ENCODE data around the gene PHACTR3.

The PHACTR3 gene

GRCh38 chr20:59738851-59739250, 134.5 kb downstream of the PHACTR3 start:
- no peak for DNase-seq

DNA sequence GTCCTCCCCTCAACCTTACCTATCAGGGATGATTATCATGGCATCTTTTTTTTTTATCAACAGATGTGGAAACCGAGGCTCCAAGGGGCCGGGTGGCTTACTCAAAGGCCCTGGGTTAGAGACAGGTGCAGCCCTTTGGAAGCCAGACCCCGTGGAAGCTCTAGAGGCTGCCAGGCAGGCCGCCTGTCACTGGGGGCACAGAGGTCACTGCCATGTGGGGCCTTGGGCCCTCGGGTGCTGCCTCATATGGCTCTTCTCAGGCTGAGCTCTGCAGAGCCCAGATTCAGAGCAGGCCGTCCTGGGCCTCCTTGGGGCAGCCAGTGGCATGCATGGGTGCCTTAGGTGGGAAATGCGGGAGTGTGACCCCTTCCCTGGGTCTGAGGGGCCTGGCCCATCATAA, 136.3 kb downstream of the PHACTR3 start:
- DNase-seq: no peak

GRCh38 chr20:59741073-59741472, 136.7 kb downstream of the PHACTR3 start:
- DNase-seq: no peak

DNA sequence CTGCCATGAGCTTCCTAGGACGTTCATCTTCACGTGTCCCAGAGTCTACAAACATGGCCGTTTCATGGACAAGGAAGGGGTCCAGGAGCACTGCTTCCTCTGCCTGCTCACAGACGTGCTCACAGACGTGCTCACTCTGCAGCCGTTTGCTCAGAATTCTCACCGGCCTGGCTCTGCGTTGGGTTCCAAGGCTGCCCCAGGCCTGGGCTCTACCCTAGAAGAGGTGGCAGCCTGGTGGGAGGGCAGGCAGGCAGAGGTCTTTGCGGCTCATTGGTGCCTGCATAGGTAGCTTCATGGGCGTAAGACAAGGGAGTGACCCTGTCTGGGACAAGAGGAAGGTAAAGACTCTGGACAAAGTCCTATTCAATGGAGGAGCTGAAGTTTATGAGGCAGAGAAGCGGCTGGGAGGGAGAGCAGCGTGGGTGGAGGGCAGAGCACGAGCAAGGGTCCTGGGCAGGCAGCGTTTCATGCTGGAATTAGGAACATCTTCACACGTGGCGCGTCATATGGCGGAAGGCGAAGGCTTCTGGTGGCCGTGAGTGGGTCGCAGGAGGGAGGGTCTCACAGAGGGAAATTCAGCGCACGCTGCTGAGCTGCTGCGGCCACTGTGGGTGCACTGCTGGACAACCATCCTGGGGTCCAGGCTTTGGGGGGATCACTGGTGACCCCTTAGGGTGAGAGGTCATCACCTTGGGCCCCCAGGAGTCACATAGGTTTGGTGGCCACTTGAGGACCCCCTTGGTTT, 138.2 kb downstream of the PHACTR3 start:
- DNase-seq: no peak

DNA sequence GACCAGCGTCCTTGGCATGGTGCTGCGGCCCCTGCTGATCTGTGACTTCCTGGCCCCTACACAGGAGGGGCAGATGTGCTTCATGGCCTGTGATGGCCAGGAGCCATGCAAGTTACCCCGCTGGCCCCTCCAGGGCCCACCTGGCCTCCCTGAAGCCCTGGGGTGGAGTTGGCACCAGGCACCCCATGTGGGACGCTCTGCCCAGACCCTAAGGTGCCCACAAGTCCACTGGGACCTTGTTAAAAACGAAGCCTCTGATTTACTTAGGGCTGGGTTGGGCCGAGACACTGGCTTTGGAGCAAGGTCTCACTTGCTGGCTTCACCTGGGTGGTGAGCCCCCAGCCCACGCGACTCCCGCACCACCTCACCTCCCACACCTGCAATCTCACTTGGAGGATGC, 139.0 kb downstream of the PHACTR3 start:
- no peak for DNase-seq

GRCh38 chr20:59743767-59744485, 139.6 kb downstream of the PHACTR3 start:
- peak; percentile 36 for DNase-seq

DNA sequence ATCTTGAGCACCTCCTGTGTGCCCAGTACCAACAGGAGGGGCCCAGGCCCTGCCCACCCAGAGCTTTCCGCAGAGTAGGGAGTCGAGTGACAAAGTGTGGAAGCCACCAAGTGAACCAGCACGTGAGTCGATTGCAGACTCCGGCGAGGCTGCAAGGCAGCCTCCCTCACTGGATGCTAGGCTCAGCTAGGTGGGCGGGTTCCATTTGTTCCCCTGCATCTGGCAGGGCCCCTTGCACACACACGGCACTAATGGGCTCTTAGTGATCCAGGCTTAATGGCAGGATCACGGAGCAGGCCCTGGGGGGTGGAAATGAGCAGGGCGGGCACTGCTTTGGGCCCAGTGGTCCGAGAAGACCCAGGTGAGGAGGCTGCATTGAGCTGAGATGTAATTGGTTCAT, 140.4 kb downstream of the PHACTR3 start:
- DNase-seq: no peak

GRCh38 chr20:59745201-59745600, 140.9 kb downstream of the PHACTR3 start:
- no peak for DNase-seq

DNA sequence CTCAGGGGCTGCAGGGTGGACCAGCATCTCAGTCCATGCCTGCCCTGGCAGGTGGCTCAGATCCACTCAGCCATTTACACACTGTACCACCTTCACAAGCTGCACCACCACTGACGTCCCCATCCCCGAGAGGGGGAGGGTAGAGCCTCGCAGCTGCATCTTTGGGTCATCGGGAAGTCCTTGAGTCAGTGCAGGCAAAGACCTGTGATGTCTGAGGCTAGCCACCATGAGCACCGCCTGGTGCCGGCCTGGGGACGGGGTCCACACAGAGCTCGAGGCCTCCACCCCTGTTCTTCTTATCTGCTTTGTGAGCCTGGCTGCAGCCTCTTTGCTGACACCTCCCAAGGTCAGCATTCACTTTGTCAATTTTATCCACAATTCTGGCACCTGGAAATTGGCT, 141.4 kb downstream of the PHACTR3 start:
- no peak for DNase-seq

GRCh38 chr20:59746155-59746554, 141.8 kb downstream of the PHACTR3 start:
- no peak for DNase-seq

DNA sequence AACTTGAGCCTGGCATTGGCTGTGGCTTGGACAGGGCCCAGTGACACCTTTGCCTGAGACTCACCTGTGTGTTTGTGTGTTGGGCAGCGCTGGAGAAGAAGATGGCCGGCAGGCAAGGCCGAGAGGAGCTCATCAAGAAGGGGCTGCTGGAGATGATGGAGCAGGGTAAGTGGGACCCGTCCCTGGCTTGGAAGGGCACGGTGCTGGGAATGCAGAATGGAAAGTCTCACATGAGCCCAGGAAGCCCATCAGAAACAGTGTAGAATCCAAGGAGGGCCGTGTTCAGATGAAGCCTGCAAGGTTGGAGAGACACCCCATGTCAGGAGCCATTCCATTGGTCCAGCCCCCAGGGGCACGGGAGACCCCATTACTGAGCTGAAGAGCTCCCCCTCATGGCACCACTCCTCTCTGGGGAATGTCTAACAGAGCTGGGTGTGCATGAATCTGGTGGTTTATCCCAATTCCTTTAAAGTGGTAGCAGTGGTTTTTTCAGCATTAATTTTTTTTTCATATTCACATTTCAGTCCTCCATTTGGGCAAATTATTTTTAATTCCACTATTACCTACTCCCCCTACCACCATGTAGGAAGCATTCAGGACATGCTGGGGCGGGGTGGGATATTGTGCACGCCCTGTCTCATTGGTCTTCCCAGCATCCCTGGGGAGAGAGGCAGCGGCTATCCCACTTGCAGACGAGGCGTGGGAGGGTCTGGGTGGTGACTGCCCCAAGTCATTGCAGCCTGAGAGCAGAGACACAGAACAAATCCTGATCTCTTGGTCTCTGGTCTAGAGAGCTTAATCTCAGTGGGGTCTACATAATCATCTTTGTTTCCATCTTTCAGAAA, 143.6 kb downstream of the PHACTR3 start:
- DNase-seq: no peak

- no peak for DNase-seq
Measured at GRCh38 chr20:59748619-59749191, 144.4 kb downstream of the PHACTR3 start.

DNA sequence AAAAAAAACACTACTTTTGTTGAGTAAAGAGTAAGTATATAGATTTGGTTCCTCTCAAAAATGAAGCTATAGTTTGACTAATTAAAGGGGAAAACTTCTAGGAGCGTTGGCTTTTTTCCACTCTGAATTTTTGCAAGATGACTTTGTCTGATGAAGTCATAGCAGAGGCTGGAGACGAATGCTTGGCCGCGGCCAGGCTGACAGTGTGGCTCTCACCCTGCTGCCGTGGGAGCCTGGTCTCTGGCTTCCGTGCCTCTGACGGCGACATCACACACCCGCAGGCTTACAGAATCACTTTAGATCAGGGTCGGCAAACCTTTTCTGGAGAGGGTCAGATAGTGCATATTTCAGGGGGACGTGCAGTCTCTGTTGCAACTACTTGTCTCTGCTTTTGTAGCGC, 145.0 kb downstream of the PHACTR3 start:
- DNase-seq: no peak

DNA sequence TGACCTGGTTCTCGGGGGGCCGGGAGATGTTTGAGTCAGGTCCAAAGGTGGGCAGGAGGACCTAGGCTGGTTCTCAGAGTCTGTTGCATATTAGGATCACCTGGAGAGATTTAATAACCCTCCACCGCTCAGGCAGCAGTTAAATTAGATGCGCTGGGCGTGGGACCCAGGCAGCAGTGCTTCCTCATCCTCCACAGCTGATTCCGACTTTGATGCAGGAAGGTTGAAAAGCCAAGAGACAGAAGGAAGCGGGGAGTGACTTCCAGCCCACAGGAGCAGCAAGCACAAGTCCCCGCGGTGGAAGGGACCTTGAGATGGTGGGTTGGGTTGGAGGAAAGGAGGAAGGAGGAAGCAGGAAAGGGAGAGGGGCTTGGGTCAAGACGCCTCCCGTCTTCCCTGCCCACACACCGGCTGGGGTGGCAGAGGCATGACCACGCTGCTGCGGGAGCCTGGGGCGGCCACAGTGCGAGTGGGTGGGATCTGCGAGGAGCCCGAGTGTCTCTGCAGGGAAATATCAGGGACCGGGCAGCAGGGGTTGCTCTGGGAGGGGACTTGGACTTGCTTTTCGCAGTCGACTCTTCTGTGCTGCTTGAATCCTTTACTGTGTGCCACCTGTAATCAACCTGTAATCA, 146.0 kb downstream of the PHACTR3 start:
- no peak for DNase-seq

- DNase-seq: peak; percentile 58
Measured at GRCh38 chr20:59751075-59751711, 146.9 kb downstream of the PHACTR3 start.

GRCh38 chr20:59752101-59752586, 147.8 kb downstream of the PHACTR3 start:
- peak; percentile 25 for DNase-seq

- DNase-seq: no peak
Measured at GRCh38 chr20:59752704-59753460, 148.5 kb downstream of the PHACTR3 start.

DNA sequence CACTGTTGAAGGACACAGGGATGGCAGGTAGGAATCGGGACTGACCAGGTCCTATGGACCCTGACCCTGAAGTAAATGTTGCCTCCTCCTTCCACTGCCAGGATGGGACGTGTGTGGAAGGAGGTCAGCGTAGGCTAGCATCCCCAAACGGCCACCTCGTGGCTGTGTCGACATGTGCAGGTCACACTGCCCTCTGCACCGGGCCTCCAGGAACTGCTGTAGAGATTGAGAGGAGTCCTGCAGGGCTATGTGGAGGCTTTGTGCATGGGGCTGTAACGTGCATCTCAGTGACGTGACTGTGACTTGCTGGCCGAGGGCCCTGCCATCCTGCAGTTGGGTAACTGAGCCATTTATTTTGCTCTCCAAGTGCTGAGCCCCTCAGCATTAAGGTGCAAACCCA, 149.5 kb downstream of the PHACTR3 start:
- no peak for DNase-seq

DNA sequence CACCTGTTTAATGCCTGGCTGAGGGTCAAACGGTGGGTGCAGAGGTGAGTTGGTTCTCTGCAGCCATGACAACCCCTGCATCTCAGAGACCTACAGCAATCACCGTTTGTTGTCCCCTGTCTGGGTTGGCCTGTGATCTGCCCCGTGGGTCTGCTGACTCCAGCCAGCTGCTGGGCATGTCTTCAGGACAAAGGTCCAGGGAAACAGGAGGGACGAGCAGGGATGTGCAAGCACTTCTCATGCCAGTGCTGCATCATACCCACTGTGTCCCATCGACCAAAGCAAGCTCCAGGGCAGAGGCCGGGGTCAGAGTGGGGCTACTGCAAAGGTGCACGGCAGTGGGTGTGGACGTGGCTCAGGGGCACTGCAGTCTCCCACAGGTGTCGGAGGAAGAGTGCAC, 150.2 kb downstream of the PHACTR3 start:
- DNase-seq: no peak

GRCh38 chr20:59756241-59756640, 151.9 kb downstream of the PHACTR3 start:
- DNase-seq: no peak

DNA sequence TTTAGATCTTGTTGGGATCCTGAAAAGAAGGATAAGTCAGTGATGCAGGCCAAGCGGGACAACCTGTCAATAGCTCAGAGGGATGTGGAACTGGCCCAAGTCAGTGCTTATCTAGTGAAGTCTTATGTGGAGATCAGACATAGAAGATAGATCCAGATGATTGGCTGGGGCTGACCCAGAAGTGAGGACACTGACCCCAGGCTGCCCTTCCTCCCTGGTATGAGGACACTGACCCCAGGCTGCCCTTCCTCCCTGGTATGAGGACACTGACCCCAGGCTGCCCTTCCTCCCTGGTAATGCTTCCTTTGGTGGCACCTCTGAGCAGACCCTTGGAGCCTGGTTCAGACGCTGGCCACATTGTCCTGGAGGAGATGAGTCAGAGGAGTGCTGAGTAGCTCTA, 159.7 kb downstream of the PHACTR3 start:
- no peak for DNase-seq

All from NK-92 treated with Interleukin-12 subunit alpha and Interleukin-12 subunit beta, amount 100 ng/mL, for 24 hours (cell line).